Endodermal cell (in vitro differentiated cells): ENCODE data around the gene KIF3B. TPM values are rescaled to one million over a fixed set of nuclear protein-coding genes. Genes with fewer than 3 reads are reported as not detected.
"Not testable (repeated sequence)": the region's sequence is repeated elsewhere in the genome, so short reads cannot be mapped to it uniquely, and the experiment has no call there.

Experiments
- DNase-seq: peaks from one replicate; pipeline ENCODE4 v3.0.0-alpha.2; 2017
- H3K27ac ChIP-seq: 2 replicates; pipeline ENCODE4 v1.5.1; 2013; ENCODE audit warnings: mild to moderate bottlenecking, low read depth, low read length, moderate library complexity
- H3K27me3 ChIP-seq: 2 replicates; pipeline ENCODE4 v1.6.1; 2013; ENCODE audit warnings: mild to moderate bottlenecking, low read length, moderate library complexity; ENCODE audit not compliant: insufficient read depth, control insufficient read depth, poor library complexity, severe bottlenecking
- H3K36me3 ChIP-seq: 2 replicates; pipeline ENCODE4 v1.7.0; 2013; ENCODE audit warnings: mild to moderate bottlenecking, low read length, moderate library complexity; ENCODE audit not compliant: control insufficient read depth, insufficient read depth
- H3K4me1 ChIP-seq: one replicate; pipeline ENCODE4 v1.7.0; 2013; ENCODE audit warnings: low read length; ENCODE audit not compliant: control insufficient read depth, insufficient read depth
- H3K4me3 ChIP-seq: 2 replicates; pipeline ENCODE4 v1.5.1; 2013; ENCODE audit warnings: mild to moderate bottlenecking, low read length, moderate library complexity
- H3K9ac ChIP-seq: 2 replicates; pipeline ENCODE4 v1.6.1; 2013; ENCODE audit warnings: mild to moderate bottlenecking, low read length, moderate library complexity; ENCODE audit not compliant: poor library complexity, severe bottlenecking; ENCODE audit errors: extremely low read depth
- H3K9me3 ChIP-seq: 2 replicates; pipeline ENCODE4 v1.6.1; 2013; ENCODE audit warnings: mild to moderate bottlenecking, low read length, moderate library complexity; ENCODE audit not compliant: control insufficient read depth
- H3K27ac Mint-ChIP-seq: 2 replicates; pipeline ENCODE4 v1.8.0; 2020; ENCODE audit warnings: mixed read lengths
- H3K27me3 Mint-ChIP-seq: 2 replicates; pipeline ENCODE4 v1.8.0; 2021; ENCODE audit warnings: mild to moderate bottlenecking, mixed read lengths; ENCODE audit not compliant: insufficient read depth
- H3K36me3 Mint-ChIP-seq: 2 replicates; pipeline ENCODE4 v1.8.0; 2020; ENCODE audit warnings: low read depth, mixed read lengths
- H3K4me1 Mint-ChIP-seq: 2 replicates; pipeline ENCODE4 v1.8.0; 2020; ENCODE audit warnings: mixed read lengths
- H3K4me3 Mint-ChIP-seq: 2 replicates; pipeline ENCODE4 v1.8.0; 2020; ENCODE audit warnings: mild to moderate bottlenecking, moderate library complexity, mixed read lengths
- H3K9me3 Mint-ChIP-seq: 2 replicates; pipeline ENCODE4 v1.8.0; 2020; ENCODE audit warnings: mild to moderate bottlenecking, mixed read lengths
- CTCF ChIP-seq: fragments of 200-600 bp; sonication (generic); conservative IDR thresholded peaks from 2 replicates; pipeline ENCODE4 v1.5.0; 2021; ENCODE audit warnings: antibody characterized with exemption, mild to moderate bottlenecking
- WGBS, 2 experiments: methylation state at CpG; one replicate each; pipeline versions ENCODE4 v1.1.5 to v1.1.7; 2013; ENCODE audit warnings: missing lambda C conversion rate in 2 of 2, mixed read lengths in 1 of 2; ENCODE audit not compliant: insufficient coverage in 1 of 2, insufficient read length in 1 of 2; 5-methylcytosine and 5-hydroxymethylcytosine counted together
- total RNA-seq, 2 donors: library from RNA; stranded (reverse); fragmentation: NEBNext Ultra II Directional in 1 of 2; extraction: Animal tissue kit (Norgen Biotek cat#: 25700) in 1 of 2; gene quantifications; 2 replicates in 1 of 2; 3 replicates in 1 of 2; pipeline ENCODE4 v1.2.1, GENCODE V29; 2021

Gene KIF3B
- total RNA-seq, 2 donors from 2014 or later = 31.4 to 41.1 TPM

- no peaks in the 10 kb centered on the region for H3K36me3 Mint-ChIP-seq
- no peak overlapping the region for H3K27ac ChIP-seq
- H3K9me3 ChIP-seq = no peaks in the 10 kb centered on the region
Observed at GRCh38 chr20:32249030-32249738, 28.3 kb upstream of the KIF3B start.

GRCh38 chr20:32251470-32251869 lies 26.0 kb upstream of the KIF3B start:
- no peak for DNase-seq
- no peak for TF ChIP-seq CTCF
- Histone ChIP-seq H3K4me1 (no peaks in the 10 kb centered on the region), H3K4me3 (no peak overlapping the region), H3K27ac (no peak overlapping the region), H3K9me3 (no peaks in the 10 kb centered on the region), H3K9ac (no peak overlapping the region), H3K36me3 (no peaks in the 10 kb centered on the region), H3K27me3 (no peaks in the 10 kb centered on the region)
- Mint-ChIP-seq H3K27me3 (peaks cover 4% of the 10 kb centered on the region), H3K4me3 (no peak overlapping the region), H3K4me1 (peaks cover 3% of the 10 kb centered on the region), H3K9me3 (no peaks in the 10 kb centered on the region), H3K27ac (no peak overlapping the region), H3K36me3 (no peaks in the 10 kb centered on the region)
- WGBS, 2 experiments = 63 to 86% methylated on average over 1 to 3 of the region's 3 CpGs

More at GRCh38 chr20:32249030-32249738, 28.3 kb upstream of the KIF3B start:
- 93 to 97% methylated on average over 6 to 7 of the region's 9 CpGs for WGBS, 2 experiments
- no peaks in the 10 kb centered on the region for H3K4me1 ChIP-seq
- peak; percentile 27 for TF ChIP-seq CTCF
- Mint-ChIP-seq H3K4me3 (no peak overlapping the region), H3K27ac (no peak overlapping the region), H3K4me1 (no peaks in the 10 kb centered on the region), H3K27me3 (peaks cover 4% of the 10 kb centered on the region), H3K9me3 (no peaks in the 10 kb centered on the region)
- H3K27me3 ChIP-seq = no peaks in the 10 kb centered on the region
- H3K36me3 ChIP-seq = no peaks in the 10 kb centered on the region
- no peak overlapping the region for H3K9ac ChIP-seq
- H3K4me3 ChIP-seq = no peak overlapping the region
- no peak for DNase-seq

GRCh38 chr20:32252189-32252588 lies 25.3 kb upstream of the KIF3B start:
- Histone ChIP-seq H3K9me3 (no peaks in the 10 kb centered on the region), H3K27me3 (no peaks in the 10 kb centered on the region), H3K27ac (no peak overlapping the region), H3K36me3 (no peaks in the 10 kb centered on the region), H3K4me1 (no peaks in the 10 kb centered on the region), H3K9ac (no peak overlapping the region), H3K4me3 (no peak overlapping the region)
- TF ChIP-seq CTCF = no peak
- Mint-ChIP-seq H3K36me3 (no peaks in the 10 kb centered on the region), H3K4me3 (no peak overlapping the region), H3K4me1 (peaks cover 6% of the 10 kb centered on the region), H3K27ac (no peak overlapping the region), H3K9me3 (no peaks in the 10 kb centered on the region), H3K27me3 (peaks cover 4% of the 10 kb centered on the region)
- 97 to 98% methylated on average over 4 to 6 of the region's 6 CpGs for WGBS, 2 experiments
- no peak for DNase-seq

GRCh38 chr20:32260973-32261372 lies 16.5 kb upstream of the KIF3B start:
- H3K27me3 ChIP-seq, H3K4me3 Mint-ChIP-seq, H3K9ac ChIP-seq, DNase-seq, H3K36me3 ChIP-seq, H3K9me3 ChIP-seq, H3K27ac ChIP-seq, H3K27me3 Mint-ChIP-seq, H3K36me3 Mint-ChIP-seq, H3K4me1 Mint-ChIP-seq, H3K27ac Mint-ChIP-seq, H3K4me3 ChIP-seq, H3K9me3 Mint-ChIP-seq, H3K4me1 ChIP-seq: not testable (repeated sequence)
- WGBS, 2 experiments = 94 to 95% methylated on average over 7 to 10 of the region's 10 CpGs
